Measurements from ENCODE around the gene YPEL1.

The YPEL1 gene

GRCh38 chr22:21691816-21692215 lies 43.8 kb downstream of the YPEL1 start:
- no peak for TF ChIP-seq MAX (IDR thresholded peaks at IDR 0.05)
- no peak for TF ChIP-seq TAF1 (IDR thresholded peaks at IDR 0.05; ENCODE audit: low read depth)
- no peak for TF ChIP-seq TEAD4 (IDR thresholded peaks at IDR 0.05)
- no peak for TF ChIP-seq ZBTB7A (IDR thresholded peaks at IDR 0.05; ENCODE audit: low read depth)
- no peak for TF ChIP-seq CEBPB (IDR thresholded peaks at IDR 0.05)
- TF ChIP-seq YY1 (IDR thresholded peaks at IDR 0.05; ENCODE audit: low read depth): no peak
- TF ChIP-seq CREB1 (IDR thresholded peaks at IDR 0.05; ENCODE audit: low read depth): no peak
- no peak for TF ChIP-seq REST (IDR thresholded peaks at IDR 0.05; ENCODE audit: low read depth)
- TF ChIP-seq EGR1 (IDR thresholded peaks at IDR 0.05): no peak

GRCh38 chr22:21690401-21690801 lies 45.2 kb downstream of the YPEL1 start:
- no peak for TF ChIP-seq EP300 (IDR thresholded peaks at IDR 0.05; ENCODE audit: borderline replicate concordance)
- no peak for TF ChIP-seq ZBTB7A (IDR thresholded peaks at IDR 0.05; ENCODE audit: low read depth)
- no peak for TF ChIP-seq YY1 (IDR thresholded peaks at IDR 0.05; ENCODE audit: low read depth)
- TF ChIP-seq EGR1 (IDR thresholded peaks at IDR 0.05): no peak
- TF ChIP-seq TEAD4 (IDR thresholded peaks at IDR 0.05): no peak
- TF ChIP-seq TCF12 (IDR thresholded peaks at IDR 0.05; ENCODE audit: low read depth): no peak
- TF ChIP-seq MAX (IDR thresholded peaks at IDR 0.05): no peak
- no peak for TF ChIP-seq USF1 (IDR thresholded peaks at IDR 0.05)
- no peak for TF ChIP-seq CEBPB (IDR thresholded peaks at IDR 0.05)
- no peak for TF ChIP-seq RAD21 (IDR thresholded peaks at IDR 0.05; ENCODE audit: low read depth)
- no peak for TF ChIP-seq TAF1 (IDR thresholded peaks at IDR 0.05; ENCODE audit: low read depth)
- TF ChIP-seq FOXM1 (IDR thresholded peaks at IDR 0.05; ENCODE audit: borderline replicate concordance, low read depth): no peak

GRCh38 chr22:21688706-21689381 lies 46.8 kb downstream of the YPEL1 start:
- TF ChIP-seq EGR1 (IDR thresholded peaks at IDR 0.05) (no peak), RAD21 (IDR thresholded peaks at IDR 0.05; ENCODE audit: low read depth) (no peak), ZBTB7A (IDR thresholded peaks at IDR 0.05; ENCODE audit: low read depth) (no peak), NFIC (IDR thresholded peaks at IDR 0.05) (no peak), CREB1 (IDR thresholded peaks at IDR 0.05; ENCODE audit: low read depth) (no peak), MAX (IDR thresholded peaks at IDR 0.05) (no peak), TCF12 (IDR thresholded peaks at IDR 0.05; ENCODE audit: low read depth) (no peak), CEBPB (IDR thresholded peaks at IDR 0.05) (no peak), USF1 (IDR thresholded peaks at IDR 0.05) (no peak), YY1 (IDR thresholded peaks at IDR 0.05; ENCODE audit: low read depth) (no peak), FOXM1 (IDR thresholded peaks at IDR 0.05; ENCODE audit: borderline replicate concordance, low read depth) (no peak), REST (IDR thresholded peaks at IDR 0.05; ENCODE audit: low read depth) (no peak), TAF1 (IDR thresholded peaks at IDR 0.05; ENCODE audit: low read depth) (no peak), TEAD4 (IDR thresholded peaks at IDR 0.05) (no peak), EP300 (IDR thresholded peaks at IDR 0.05; ENCODE audit: borderline replicate concordance) (no peak)

- TF ChIP-seq NFIC (IDR thresholded peaks at IDR 0.05) (no peak), ZBTB7A (IDR thresholded peaks at IDR 0.05; ENCODE audit: low read depth) (no peak), TCF12 (IDR thresholded peaks at IDR 0.05; ENCODE audit: low read depth) (no peak)
These were observed 47.3 kb downstream of the YPEL1 start for GRCh38 chr22:21688341-21688705.

- TF ChIP-seq USF1 (IDR thresholded peaks at IDR 0.05): no peak
- TF ChIP-seq YY1 (IDR thresholded peaks at IDR 0.05; ENCODE audit: low read depth): no peak
- TF ChIP-seq EGR1 (IDR thresholded peaks at IDR 0.05): no peak
- TF ChIP-seq TAF1 (IDR thresholded peaks at IDR 0.05; ENCODE audit: low read depth): no peak
- TF ChIP-seq CREB1 (IDR thresholded peaks at IDR 0.05; ENCODE audit: low read depth): no peak
- no peak for TF ChIP-seq MAX (IDR thresholded peaks at IDR 0.05)
- no peak for TF ChIP-seq EP300 (IDR thresholded peaks at IDR 0.05; ENCODE audit: borderline replicate concordance)
- TF ChIP-seq TEAD4 (IDR thresholded peaks at IDR 0.05): no peak
- TF ChIP-seq FOXM1 (IDR thresholded peaks at IDR 0.05; ENCODE audit: borderline replicate concordance, low read depth): no peak
- no peak for TF ChIP-seq CEBPB (IDR thresholded peaks at IDR 0.05)
- TF ChIP-seq NFIC (IDR thresholded peaks at IDR 0.05): no peak
- no peak for TF ChIP-seq REST (IDR thresholded peaks at IDR 0.05; ENCODE audit: low read depth)
- no peak for TF ChIP-seq ZBTB7A (IDR thresholded peaks at IDR 0.05; ENCODE audit: low read depth)
- no peak for TF ChIP-seq RAD21 (IDR thresholded peaks at IDR 0.05; ENCODE audit: low read depth)
- TF ChIP-seq TCF12 (IDR thresholded peaks at IDR 0.05; ENCODE audit: low read depth): no peak
These were observed 47.8 kb downstream of the YPEL1 start for GRCh38 chr22:21687685-21688259.

Measured in Ishikawa (cell line).